HG03442 (cell line): ENCODE results near the gene ZFHX3.
"Not testable (repeated sequence)": the region's sequence is repeated elsewhere in the genome, so short reads cannot be mapped to it uniquely, and the experiment has no call there.

Experiments
- ATAC-seq: cut with Tn5 transposase; IDR thresholded peaks from one replicate; pipeline ENCODE4 v1.9.1; 2021; ENCODE audit warnings: mild to moderate bottlenecking, moderate library complexity; ENCODE audit not compliant: unreplicated experiment

Gene ZFHX3

DNA sequence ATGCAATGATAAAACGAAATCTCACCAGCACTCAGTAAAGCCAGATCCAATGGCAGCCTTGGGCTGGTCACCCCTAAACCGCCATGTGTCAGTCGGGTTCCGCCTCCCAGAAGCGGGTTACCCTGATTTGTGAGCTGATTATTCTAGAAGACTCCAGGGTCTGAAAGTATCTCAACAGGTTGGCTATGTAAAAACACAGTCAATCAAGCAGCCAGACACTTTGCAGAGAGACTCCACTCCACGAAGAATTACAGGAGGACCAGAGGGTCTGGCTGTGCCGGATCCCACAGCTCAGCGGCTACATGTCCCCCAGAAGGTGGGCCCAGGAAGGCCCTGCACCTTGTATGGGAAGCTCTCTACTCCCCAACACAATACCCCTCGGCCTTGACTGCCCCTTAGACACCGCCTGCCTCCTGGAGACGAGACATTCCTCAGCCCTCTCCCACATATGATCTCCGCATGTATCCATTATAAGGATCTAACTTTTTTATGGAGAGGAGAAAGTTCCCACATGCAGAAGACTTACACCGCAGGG is 23.3 kb downstream of the ZFHX3 start:
- no peak for ATAC-seq

DNA sequence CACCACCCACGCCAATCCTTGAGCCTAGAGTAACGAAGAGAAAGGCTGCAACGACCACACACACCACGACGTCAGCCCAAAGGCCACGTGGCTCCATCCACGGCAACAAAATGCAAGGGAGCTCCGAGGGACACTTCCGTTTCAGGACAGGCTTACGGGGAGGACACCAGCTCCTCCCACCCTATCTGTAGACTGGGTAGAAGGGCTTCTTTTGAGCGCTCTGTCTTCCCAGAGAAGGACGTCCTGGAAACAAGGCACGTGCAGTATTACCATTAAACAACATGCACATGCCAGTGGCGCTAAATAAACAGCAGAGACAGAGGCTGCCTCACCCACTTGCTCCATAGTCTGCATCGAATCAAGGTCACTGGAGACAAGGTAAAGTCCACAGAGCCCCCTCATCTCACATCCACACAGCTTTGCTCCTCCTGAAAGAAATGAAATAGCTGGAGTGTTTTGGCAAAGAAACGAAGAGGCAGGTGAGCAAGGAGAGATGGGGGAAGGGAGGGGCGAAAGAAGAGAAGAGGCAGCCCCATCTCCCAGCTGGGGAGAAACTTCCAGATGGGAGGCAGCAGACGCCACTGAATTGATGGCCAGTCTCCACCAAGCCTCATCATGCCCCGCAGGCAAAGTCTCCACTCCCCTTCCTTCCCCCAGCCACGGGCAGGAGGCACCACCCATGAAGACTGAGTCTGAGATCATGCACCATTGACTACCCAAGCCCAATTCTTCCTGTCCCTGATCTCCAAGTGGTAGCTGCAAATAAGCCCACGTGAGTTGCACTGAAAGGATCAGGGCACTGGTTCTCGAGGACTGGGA is 24.0 kb downstream of the ZFHX3 start:
- no peak for ATAC-seq

DNA sequence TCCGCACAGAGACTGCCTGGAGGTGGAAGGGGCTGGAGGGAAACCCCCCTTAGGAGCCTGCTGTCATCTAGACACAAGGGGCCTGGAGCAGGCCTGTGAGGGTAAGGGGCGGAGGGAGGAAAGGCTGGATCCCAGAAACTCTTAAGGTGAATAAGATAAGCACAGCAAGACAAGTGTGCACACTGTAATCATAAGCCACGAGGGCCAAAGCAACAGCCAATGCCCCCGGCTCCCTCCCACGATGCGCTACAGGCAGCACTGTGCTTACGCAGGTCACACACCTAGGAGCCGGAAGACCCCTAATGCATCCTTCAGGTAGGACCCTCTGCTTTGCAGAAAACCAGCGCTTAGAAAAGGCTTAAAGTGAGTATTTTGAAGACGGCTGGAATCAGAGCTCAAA is 24.6 kb downstream of the ZFHX3 start:
- ATAC-seq = no peak

GRCh38 chr16:73022534-73022933 is 25.4 kb downstream of the ZFHX3 start:
- ATAC-seq = no peak

GRCh38 chr16:73021866-73022495 is 25.9 kb downstream of the ZFHX3 start:
- ATAC-seq = no peak

DNA sequence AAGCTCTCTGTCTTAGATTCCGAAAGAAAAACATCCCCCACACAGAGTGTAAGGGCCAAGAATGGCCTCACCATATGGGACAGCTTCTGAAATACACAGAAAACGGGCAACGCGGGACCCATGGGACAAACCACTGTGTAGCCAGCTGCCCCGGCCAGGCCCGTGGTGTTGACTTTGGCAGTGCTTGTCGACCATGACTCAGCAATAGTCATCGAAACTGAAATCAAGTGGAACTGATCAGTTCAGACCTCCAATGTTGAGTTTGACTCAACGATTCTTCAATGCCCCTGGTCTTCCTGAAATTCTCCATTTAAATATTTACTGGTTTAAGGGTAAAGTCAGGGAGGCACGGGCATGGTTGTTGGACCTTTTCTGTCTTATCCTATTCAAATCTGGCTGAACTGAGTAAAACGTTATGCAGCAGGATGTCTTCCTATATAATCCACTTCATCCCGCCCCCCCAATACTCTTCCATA is 27.5 kb downstream of the ZFHX3 start:
- no peak for ATAC-seq

DNA sequence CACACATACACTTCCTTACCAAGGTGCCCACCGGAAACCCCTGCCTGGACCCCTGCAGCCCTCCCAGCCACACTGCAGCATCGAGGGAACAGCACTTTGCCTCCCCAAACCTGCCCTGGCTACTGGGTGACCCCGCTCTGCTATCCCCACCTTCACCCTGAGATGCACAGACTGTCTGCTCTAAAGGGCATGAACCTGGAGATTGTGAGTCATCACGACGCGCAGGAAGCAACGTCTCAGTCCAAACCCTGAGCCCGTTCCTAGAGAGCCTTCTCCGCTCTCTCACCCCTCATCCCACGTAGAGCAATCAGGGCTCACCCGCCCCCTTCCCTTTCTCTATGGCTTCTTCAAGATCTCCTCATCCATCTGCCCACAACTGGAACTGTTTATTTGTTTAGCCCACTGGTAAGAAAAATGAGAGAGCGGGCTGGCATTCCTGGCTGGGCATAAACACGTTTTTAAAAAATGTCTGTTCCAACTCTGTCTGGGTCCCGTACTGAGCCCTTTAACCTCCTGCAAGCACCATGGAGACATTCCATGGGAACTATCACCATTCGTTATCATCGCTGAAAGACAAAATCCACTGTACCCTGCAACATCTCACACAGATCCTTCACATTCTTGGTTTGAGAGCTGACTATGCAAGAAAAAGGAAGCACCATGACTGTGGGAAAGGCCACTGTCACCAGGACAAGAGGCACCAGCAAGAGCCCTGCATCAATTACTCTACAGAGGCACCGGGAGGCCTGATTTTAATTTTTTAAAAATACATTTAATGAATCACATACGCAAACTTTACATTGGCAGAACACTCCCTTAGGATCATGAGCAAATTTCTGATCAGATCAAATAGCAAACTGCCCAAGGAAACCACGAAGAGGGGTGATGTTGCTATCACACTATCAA is 28.2 kb downstream of the ZFHX3 start:
- ATAC-seq = no peak

- ATAC-seq = no peak
Measured at GRCh38 chr16:73018821-73019456, 29.0 kb downstream of the ZFHX3 start.

DNA sequence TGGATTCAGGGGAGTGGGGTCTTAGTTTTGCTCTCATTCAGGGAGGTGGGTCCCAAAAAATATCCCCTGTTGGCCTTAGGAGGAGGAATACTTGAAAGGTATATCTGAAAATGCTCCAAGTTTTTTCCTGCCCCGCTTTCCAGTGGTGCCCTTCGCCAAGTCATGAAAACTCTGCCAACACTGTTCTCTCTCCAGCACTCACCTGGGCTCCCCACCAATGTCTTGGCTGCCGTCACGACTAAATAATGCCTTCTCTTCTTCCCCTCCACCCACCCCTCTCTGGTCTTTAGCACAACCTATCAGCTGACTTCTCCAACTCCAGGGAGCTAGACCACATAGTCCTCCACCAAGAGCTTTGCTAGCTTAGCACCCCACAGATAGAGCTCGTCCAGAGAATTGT is 30.6 kb downstream of the ZFHX3 start:
- ATAC-seq = no peak

DNA sequence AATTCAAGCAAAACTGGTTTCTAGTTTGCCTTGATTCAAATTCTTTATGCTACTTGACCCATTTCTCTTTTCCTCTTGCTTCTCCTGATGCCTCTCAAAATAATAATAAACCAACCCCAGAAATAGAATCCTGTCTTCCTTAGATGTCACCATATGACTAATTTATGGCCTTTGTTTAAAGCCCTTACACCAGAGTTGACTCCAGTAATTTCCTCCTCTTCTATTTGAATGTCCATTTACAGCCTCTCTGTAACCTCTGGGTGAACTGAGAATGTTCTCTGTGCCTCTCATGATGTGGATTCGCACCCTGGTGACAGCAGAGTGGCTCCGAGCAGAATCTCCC is 31.5 kb downstream of the ZFHX3 start:
- ATAC-seq = peak; percentile 62

DNA sequence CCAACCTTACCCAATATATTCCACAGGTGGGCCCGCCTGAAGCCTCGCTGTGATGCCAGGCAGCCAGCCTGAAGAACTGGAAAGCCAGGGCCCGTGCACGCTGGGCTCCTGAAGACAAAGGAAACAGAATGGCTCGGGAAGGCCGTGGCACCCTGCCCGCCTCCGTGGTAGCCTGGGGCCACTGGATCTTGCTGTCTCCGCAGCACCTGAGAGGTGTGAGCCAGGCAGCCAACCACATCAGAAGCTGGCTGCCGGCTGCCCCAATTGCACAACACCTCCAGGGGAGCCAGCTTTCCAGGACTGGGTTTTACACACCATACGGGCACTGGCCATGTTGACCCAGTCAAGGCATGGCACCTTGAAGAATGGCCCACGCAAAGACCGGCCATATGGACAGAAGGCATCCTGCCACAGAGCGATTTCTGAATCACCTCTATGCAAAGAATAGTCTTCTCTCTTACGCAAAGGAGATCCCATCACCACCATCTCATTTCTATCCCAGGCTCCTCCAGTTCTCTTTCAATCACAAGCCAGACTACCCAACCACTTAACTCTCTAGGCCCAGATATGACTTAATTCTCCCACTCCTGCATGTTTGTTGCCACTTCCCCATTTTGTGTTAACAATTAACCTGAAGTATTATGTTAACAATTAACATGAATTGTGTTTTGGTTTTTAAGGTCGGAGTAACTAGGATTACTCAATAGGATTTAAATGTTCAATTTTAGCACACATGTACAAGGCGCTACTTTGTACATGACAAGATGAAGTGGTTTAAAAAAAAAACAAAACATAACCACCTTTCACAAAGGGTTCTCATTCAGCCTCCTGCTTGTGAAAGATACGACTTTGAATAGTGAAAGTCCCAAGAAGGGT is 32.1 kb downstream of the ZFHX3 start:
- ATAC-seq = peak; percentile 71

- no peak for ATAC-seq
Measured at GRCh38 chr16:73014768-73015167, 33.2 kb downstream of the ZFHX3 start.

DNA sequence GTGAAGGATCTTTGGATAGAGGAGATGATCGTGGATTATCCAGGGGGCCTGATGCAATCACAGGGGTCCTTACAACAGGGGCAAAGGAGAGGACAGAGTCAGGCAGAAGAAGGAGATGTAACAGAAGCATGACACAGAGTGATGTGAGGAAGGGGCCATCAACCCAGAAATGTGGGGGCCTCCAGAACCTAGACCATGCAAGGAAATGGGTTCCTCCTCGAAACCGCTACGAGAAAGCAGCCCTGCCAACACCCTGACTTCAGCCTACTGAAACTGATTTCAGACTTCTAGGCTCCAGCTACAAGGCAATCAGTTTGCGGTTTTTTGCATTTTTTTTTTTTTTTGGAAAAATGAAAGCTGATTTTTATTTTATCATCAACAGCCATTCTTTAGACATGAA is 34.0 kb downstream of the ZFHX3 start:
- no peak for ATAC-seq

GRCh38 chr16:73012341-73012740 is 35.6 kb downstream of the ZFHX3 start:
- ATAC-seq = no peak

DNA sequence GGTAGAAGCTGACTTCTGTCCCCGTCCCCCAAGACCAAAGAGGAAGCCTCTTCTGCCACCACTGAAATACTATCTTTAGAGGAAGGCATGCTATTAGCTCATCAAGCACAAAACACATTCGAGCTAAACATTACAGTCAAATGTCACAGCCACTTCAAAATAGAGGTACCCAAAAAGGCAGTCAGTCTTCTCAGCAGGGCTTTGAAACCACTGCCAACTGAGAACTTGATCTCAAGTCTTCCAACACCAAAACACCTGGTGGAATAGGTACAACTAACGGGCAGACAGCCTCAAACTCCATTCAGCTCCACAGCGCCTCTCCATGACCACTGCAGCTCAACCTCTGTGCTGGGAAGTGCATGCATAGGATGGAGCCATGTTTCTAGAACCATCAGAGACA is 36.0 kb downstream of the ZFHX3 start:
- no peak for ATAC-seq

GRCh38 chr16:73010150-73010676 is 37.7 kb downstream of the ZFHX3 start:
- ATAC-seq = no peak

DNA sequence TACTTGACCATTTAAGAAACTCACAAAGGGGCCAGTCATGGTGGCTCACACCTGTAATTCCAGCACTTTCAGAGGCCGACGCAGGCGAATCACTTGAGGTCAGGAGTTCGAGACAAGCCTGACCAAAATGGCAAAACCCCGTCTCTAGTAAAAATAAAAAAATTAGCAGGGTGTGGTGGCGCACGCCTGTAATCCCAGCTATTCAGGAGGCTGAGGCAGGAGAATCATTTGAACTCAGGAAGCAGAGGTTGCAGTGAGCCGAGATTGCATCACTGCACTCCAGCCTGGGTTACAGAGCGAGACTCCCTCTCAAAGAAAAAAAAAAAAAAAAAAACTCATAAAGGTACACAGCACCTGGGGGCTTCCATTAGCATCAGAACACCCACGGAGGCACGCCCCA is 38.2 kb downstream of the ZFHX3 start:
- not testable (repeated sequence) for ATAC-seq

- no peak for ATAC-seq
Measured at GRCh38 chr16:73006026-73006425, 41.9 kb downstream of the ZFHX3 start.

- ATAC-seq = no peak
Measured at GRCh38 chr16:73002866-73003265, 45.1 kb downstream of the ZFHX3 start.
